KMS-11 (cell line): Measurements from ENCODE around the gene NXPE3.

Source experiments
- H2AFZ ChIP-seq: fragments of 200-600 bp; sonication (generic); 2 replicates; pipeline ENCODE4 v1.6.1; 2016; ENCODE audit warnings: antibody characterized with exemption, mixed run types, low read depth
- H3K27ac ChIP-seq: fragments of 200-600 bp; sonication (generic); 2 replicates; pipeline ENCODE4 v1.6.1; 2016; ENCODE audit warnings: mild to moderate bottlenecking, mixed run types
- H3K27me3 ChIP-seq: fragments of 200-600 bp; sonication (generic); 2 replicates; pipeline ENCODE4 v1.6.1; 2017; ENCODE audit warnings: mild to moderate bottlenecking, low read depth, mixed run types, moderate library complexity; ENCODE audit not compliant: insufficient read depth
- H3K36me3 ChIP-seq: fragments of 200-600 bp; sonication (generic); 2 replicates; pipeline ENCODE4 v1.6.1; 2017; ENCODE audit warnings: mild to moderate bottlenecking, mixed run types; ENCODE audit not compliant: insufficient read depth
- H3K4me1 ChIP-seq: fragments of 200-600 bp; sonication (generic); 2 replicates; pipeline ENCODE4 v1.6.1; 2016; ENCODE audit warnings: mild to moderate bottlenecking, low read depth, mixed run types; ENCODE audit not compliant: poor library complexity, severe bottlenecking
- H3K4me2 ChIP-seq: fragments of 200-600 bp; sonication (generic); 2 replicates; pipeline ENCODE4 v1.7.0; 2016; ENCODE audit warnings: mild to moderate bottlenecking, mixed run types
- H3K4me3 ChIP-seq: fragments of 200-600 bp; sonication (generic); IDR thresholded peaks from 2 replicates; pipeline ENCODE4 v1.6.1; 2017; ENCODE audit warnings: low read depth, low read length, mixed read lengths; ENCODE audit not compliant: insufficient read depth
- H3K79me2 ChIP-seq: fragments of 200-600 bp; sonication (generic); 2 replicates; pipeline ENCODE4 v1.6.1; 2016; ENCODE audit warnings: low read depth, mixed run types; ENCODE audit not compliant: insufficient read depth
- H3K9ac ChIP-seq: fragments of 200-600 bp; sonication (generic); 2 replicates; pipeline ENCODE4 v1.6.1; 2016; ENCODE audit warnings: mild to moderate bottlenecking, mixed run types
- H4K20me1 ChIP-seq: fragments of 200-600 bp; sonication (generic); 2 replicates; pipeline ENCODE4 v1.6.1; 2016; ENCODE audit warnings: mild to moderate bottlenecking, mixed run types; ENCODE audit not compliant: insufficient read depth
- TF ChIP-seq, protein P1 (sequence below): fragments of 200-600 bp; sonication (generic); conservative IDR thresholded peaks from 2 replicates; pipeline ENCODE4 v1.6.1; 2017; ENCODE audit warnings: low read depth, mild to moderate bottlenecking, antibody characterized with exemption, low read length, moderate library complexity, mixed read lengths

Gene NXPE3

DNA sequence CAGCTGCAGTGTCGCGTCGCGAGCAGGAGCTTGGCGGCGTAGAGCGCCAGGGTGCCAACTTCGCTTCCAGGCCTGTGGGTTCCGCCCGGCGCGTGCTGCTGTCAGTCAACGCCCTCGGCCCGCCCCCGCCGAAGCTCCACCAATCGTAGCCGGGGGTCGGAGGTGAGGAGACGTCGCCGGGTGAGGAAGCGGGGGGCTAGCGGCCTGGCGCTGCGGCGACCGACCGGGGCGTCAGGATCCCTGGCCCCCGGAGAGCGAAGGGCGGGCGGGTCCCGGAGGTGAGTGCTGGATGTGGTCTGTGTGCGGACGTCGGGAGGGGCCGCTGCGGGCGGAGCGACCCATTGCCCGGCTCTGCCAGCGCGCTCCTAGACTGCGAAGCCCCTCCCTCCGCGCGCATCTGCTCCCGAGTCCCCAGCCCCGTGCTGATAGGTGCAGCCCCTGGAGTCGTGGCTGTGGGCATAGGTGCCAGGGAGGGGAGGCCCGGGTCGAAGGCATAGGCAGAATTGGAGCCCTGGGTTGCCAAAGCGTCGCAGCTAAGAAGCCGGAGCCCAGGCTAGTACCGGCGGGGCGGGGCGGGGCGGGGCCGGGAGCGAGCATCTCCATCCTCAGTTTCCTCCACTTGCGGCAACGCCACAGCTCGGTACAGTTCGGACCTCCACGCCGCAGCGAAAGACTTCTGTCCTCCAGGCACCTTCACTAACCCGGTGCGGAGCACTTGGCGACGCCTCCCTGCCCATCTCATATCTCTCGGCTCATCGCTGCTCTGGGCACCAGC is at the start of gene NXPE3:
Gene NXPE3, plus strand, starts transcription at position 165 of the 775 bp plus-strand sequence. CDS start 6,386 bp downstream, outside the sequence.
- H3K36me3 ChIP-seq = no peaks in the 10 kb centered on the region; the same call in 1 of the 2 replicates
- H3K9ac ChIP-seq = peak within 1 kb of the TSS; percentile 56; the same call in 1 of the 2 replicates
- H3K4me2 ChIP-seq = peak within 1 kb of the TSS; percentile 96
- peak within 1 kb of the TSS; percentile 96 for H2AFZ ChIP-seq
- no peaks in the 10 kb centered on the region; the same call in 1 of the 2 replicates for H3K79me2 ChIP-seq
- no peaks in the 10 kb centered on the region for H3K27me3 ChIP-seq
- H4K20me1 ChIP-seq = no peaks in the 10 kb centered on the region
- peak within 1 kb of the TSS; percentile 50; the same call in 1 of the 2 replicates for H3K27ac ChIP-seq
- H3K4me1 ChIP-seq = peaks cover 43% of the 10 kb centered on the region
- TF ChIP-seq, protein P1, sequence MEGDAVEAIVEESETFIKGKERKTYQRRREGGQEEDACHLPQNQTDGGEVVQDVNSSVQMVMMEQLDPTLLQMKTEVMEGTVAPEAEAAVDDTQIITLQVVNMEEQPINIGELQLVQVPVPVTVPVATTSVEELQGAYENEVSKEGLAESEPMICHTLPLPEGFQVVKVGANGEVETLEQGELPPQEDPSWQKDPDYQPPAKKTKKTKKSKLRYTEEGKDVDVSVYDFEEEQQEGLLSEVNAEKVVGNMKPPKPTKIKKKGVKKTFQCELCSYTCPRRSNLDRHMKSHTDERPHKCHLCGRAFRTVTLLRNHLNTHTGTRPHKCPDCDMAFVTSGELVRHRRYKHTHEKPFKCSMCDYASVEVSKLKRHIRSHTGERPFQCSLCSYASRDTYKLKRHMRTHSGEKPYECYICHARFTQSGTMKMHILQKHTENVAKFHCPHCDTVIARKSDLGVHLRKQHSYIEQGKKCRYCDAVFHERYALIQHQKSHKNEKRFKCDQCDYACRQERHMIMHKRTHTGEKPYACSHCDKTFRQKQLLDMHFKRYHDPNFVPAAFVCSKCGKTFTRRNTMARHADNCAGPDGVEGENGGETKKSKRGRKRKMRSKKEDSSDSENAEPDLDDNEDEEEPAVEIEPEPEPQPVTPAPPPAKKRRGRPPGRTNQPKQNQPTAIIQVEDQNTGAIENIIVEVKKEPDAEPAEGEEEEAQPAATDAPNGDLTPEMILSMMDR = no peak
- peak within 1 kb of the TSS; percentile 49 for H3K4me3 ChIP-seq

DNA sequence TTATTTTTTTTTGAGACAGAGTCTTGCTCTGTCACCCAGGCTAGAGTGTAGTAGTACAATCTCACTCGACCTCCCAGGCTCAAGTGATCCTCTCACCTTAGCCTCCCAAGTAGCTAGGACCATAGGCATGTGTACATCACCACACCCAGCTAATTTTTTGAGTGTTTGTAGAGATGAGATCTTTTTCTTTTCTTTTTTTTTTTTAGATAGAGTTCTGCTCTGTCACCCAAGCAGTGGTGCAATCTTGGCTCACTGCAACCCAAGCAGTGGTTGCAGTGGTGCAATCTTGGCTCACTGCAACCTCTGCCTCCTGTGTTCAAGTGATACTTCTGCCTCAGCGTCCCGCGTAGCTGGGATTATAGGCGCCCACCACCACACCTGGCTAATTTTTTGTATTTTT is 49.4 kb upstream of the NXPE3 start:
- Histone ChIP-seq H3K4me1 (peaks cover 16% of the 10 kb centered on the region), H3K27me3 (no peaks in the 10 kb centered on the region), H3K36me3 (peaks cover 11% of the 10 kb centered on the region), H3K4me3 (no peak overlapping the region), H3K4me2 (no peak overlapping the region), H2AFZ (no peak overlapping the region), H4K20me1 (no peaks in the 10 kb centered on the region), H3K79me2 (peaks cover 15% of the 10 kb centered on the region; the same call in 1 of the 2 replicates), H3K9ac (no peak overlapping the region), H3K27ac (no peak overlapping the region)
- TF ChIP-seq, protein P1 = no peak

DNA sequence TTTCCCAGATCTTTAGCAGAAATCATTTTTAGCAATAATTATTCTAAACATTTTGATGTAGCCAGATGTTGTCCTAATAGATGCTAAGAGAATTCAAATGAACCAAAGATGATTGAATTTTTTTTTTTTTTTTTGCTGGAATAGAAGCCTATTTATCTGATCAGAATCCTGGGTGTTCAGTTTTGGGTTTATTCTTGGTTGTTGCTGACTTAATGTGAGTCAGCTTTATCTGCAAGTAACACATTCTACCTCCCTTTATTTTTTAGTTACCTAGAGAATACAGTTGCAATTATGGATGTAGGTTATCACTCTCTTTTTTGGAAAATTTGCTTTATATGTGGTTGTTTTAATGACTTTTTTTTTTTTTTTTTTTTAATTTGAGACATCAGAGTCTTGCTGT is 48.2 kb upstream of the NXPE3 start:
- Histone ChIP-seq H3K4me3 (no peak overlapping the region), H3K79me2 (peaks cover 8% of the 10 kb centered on the region; the same call in 1 of the 2 replicates), H3K4me2 (no peak overlapping the region), H2AFZ (no peak overlapping the region), H3K36me3 (peaks cover 11% of the 10 kb centered on the region), H3K4me1 (peaks cover 14% of the 10 kb centered on the region), H3K9ac (no peak overlapping the region), H4K20me1 (no peaks in the 10 kb centered on the region), H3K27ac (no peak overlapping the region), H3K27me3 (no peaks in the 10 kb centered on the region)
- TF ChIP-seq, protein P1 = no peak

DNA sequence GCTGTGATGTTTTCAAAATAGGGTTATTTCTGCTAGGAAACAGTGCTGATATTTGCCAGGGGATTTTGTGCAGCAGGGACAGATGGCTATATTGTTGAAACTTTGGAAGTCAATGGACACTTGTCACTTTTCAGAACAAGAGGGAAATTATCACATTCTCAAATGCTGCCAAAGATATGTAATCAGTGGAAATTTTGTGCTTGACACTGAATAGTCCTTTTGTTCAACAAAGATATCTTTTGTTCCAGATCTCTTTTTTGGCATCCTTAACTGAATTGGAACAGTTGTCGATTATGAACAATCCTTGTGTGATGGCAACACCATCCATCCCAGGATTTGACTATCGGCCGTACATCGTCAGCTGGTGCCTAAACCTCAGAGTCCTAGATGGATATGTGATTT is 46.8 kb upstream of the NXPE3 start:
- H4K20me1 ChIP-seq = no peaks in the 10 kb centered on the region
- no peaks in the 10 kb centered on the region for H3K27me3 ChIP-seq
- no peak overlapping the region for H3K4me3 ChIP-seq
- H3K27ac ChIP-seq = no peak overlapping the region
- H3K79me2 ChIP-seq = no peaks in the 10 kb centered on the region
- H3K36me3 ChIP-seq = peaks cover 11% of the 10 kb centered on the region
- H3K4me2 ChIP-seq = no peak overlapping the region
- H3K9ac ChIP-seq = no peak overlapping the region
- TF ChIP-seq, protein P1 = no peak
- no peaks in the 10 kb centered on the region for H3K4me1 ChIP-seq
- no peak overlapping the region for H2AFZ ChIP-seq
